GM21381 (cell line): ENCODE data around the gene MLKL.
A peak's percentile ranks its signal among the peaks of the same experiment; 100 is the strongest.
"Not testable (repeated sequence)": the region's sequence is repeated elsewhere in the genome, so short reads cannot be mapped to it uniquely, and the experiment has no call there.

Experiments
- ATAC-seq: cut with Tn5 transposase; IDR thresholded peaks from one replicate; pipeline ENCODE4 v1.9.1; 2021; ENCODE audit warnings: mild to moderate bottlenecking, moderate library complexity; ENCODE audit not compliant: unreplicated experiment

Gene MLKL

DNA sequence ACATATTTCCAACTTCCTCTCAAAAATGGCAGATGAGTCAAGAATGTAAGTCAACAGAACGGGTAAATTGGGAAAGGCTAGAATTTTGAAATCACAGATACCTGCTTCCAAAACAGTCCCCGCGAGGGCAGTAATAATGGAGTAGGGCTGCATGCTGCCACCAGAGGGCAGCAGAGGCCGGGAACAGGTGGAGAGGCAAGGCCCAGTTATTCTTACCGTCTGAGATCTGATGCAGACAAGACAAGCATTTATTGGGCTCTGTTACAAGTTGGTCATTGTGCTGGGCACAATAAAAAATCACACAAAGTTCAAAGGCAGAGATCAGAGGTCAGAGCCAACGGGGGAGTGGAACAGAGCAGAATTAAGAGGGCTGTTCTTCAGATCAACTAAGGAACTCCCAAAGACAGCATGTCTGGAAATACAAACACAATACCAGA, 8.8 kb upstream of the MLKL start:
- ATAC-seq = peak; percentile 73

GRCh38 chr16:74700116-74700437, 585 bp downstream of the MLKL start:
- peak; percentile 23 for ATAC-seq

GRCh38 chr16:74699666-74700065, 996 bp downstream of the MLKL start:
- no peak for ATAC-seq

DNA sequence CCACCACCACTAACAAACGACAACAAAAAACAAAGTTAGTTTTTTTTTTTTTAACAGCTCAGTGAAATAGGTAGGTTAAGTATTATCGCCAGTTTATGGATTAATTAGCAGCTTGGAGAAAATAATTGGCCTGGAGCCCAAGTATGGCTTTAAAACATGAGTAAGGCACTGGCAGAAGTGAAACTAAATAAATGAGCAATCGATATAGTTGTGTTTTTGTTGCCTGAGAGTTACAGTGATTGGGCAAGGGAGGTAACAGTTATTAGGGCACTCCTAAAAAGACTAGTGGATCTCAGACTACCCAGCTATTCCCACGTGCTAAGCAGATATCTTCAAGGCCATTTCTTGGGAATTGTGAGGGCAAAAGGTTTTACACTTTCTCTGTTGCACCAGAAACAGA, 2.4 kb downstream of the MLKL start:
- no peak for ATAC-seq

GRCh38 chr16:74695450-74696422, 4.9 kb downstream of the MLKL start:
- ATAC-seq = peak; percentile 76

- no peak for ATAC-seq
Observed at GRCh38 chr16:74691093-74691855, 9.4 kb downstream of the MLKL start.

DNA sequence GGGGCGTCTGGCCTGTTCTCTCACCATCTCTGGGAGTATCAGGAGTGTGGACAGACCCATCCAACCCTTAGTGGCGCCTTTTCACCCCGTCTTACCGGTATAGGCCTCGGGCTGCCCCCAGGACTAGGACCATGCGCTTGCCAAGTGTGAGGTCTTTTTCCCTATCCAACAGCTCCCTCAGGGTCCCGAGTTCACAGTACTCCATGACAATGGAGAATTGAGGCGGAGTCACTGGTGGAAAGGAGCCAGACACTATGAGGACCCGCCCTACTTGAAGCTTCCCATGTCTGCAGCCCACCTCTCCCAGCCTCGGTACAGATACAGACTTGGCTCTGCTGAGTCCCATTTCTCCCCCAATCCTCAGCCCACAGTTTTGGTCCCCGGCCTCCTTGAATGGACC, 18.1 kb downstream of the MLKL start:
- no peak for ATAC-seq

- ATAC-seq = no peak
Observed at GRCh38 chr16:74680681-74681080, 20.0 kb downstream of the MLKL start.

DNA sequence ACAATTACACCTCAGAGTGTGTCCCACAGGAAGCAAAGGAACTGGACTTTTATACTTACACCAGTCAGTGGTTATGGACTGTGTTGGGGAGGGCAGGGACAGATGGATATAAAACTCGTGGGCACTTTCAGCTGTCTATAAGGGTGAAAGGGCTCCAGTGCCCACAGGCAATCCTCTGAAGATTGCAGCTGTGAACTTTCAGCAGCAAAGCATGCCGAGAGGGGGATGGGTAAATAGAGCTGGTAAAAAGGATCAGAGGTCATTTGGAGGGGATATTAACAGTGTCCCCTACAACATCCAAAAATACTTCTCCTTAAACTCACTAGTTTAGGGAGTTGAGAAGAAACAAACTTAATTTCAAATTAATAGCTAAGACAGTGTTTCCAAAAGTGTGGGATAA, 20.7 kb downstream of the MLKL start:
- no peak for ATAC-seq

- no peak for ATAC-seq
Observed at GRCh38 chr16:74677868-74678267, 22.8 kb downstream of the MLKL start.

DNA sequence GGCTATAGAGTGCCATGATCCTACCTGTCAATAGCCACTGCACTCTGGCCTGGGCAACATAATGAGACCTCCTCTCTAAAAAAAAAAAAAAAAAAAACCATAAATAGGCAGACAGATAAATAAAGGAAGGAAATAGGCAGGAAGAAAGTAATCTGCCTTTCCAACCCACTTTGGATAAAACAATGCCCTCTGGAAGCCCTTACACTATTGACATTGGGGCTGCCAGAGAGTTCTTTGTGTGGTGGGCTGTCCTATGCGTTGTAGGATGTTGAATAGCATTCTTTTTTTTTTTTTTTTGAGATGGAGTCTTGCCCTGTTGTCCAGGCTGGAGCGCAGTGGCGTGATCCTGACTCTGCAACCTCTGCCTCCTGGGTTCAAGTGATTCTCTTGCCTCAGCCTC, 26.8 kb downstream of the MLKL start:
- ATAC-seq = no peak

- ATAC-seq = not testable (repeated sequence)
Observed at GRCh38 chr16:74668877-74669276, 31.8 kb downstream of the MLKL start.

- ATAC-seq = no peak
Observed at GRCh38 chr16:74667255-74667700, 33.4 kb downstream of the MLKL start.

DNA sequence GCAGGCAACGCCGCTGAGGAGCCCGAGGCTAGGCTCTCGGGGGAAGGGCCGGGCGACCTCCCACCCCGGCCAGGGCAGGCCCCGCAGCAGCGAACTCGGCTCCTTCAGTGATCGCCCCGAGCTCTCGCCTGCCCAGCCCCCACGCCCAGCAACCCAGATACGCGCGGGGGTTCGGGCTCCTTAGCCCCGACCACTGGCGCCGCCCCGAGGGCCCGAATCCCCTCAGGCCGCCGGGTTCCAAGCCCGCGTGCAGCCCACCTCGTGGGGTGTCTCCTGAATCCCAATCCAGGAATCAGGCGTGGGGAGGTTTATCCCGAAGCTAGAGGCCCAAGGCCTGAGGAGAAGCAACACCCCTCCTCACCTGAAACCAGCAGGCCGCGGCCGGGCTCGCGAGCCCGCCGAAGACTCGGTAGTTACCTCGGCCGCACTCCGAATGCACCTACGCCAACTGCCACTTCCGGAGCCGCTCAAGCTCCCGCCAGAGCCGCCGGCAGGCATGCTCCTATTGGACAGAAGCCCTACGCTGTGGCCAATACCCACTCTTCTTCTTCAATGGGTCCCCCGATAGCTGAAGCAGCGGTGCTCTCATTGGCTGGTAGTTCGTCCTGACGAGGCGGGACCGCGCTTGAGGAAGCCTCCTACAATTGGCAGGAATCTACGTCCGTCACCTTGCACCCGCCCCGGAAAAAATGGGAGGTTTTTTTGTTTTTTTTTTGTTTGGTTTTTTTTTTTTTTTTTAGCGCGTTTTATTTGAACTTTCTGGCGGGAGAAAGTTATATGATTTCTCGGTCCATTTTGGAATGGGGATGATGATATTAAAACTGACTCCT, 34.0 kb downstream of the MLKL start, which contains the start of gene RFWD3:
Gene RFWD3 (minus strand): TSS at position 453 of the 830 bp plus-strand sequence. CDS start 5,428 bp downstream, outside the sequence.
- peak; percentile 100 for ATAC-seq

- no peak for ATAC-seq
Observed at GRCh38 chr16:74666010-74666421, 34.6 kb downstream of the MLKL start.

GRCh38 chr16:74661064-74661463, 39.6 kb downstream of the MLKL start:
- ATAC-seq = no peak

GRCh38 chr16:74660383-74660782, 40.3 kb downstream of the MLKL start:
- ATAC-seq = no peak

DNA sequence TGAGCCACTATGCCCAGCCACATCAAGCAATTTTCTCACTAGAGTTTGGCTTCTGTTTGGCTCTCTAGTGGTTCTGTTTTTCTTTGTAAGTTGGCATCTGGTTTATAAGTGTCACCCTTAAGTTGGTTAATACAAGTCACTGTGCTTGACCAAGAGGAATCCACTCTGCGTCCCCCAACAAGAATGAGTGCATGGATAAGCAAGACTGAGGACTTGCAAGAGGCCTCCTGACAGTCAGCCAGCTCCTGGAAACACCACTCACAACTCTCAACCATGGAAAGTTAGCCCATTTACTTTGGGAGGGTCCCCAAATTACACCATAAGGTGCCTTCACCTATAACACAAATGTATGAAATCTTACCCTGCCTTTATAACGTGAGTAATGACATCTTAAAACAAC, 41.6 kb downstream of the MLKL start:
- no peak for ATAC-seq

GRCh38 chr16:74657870-74658642, 42.6 kb downstream of the MLKL start:
- no peak for ATAC-seq

GRCh38 chr16:74654536-74655050, 46.1 kb downstream of the MLKL start:
- no peak for ATAC-seq
